GM21515 (cell line): ENCODE results near the gene PTPRN2.

Experiments used
- ATAC-seq: cut with Tn5 transposase; IDR thresholded peaks from one replicate; pipeline ENCODE4 v1.9.1; 2021; ENCODE audit not compliant: unreplicated experiment

PTPRN2 gene

DNA sequence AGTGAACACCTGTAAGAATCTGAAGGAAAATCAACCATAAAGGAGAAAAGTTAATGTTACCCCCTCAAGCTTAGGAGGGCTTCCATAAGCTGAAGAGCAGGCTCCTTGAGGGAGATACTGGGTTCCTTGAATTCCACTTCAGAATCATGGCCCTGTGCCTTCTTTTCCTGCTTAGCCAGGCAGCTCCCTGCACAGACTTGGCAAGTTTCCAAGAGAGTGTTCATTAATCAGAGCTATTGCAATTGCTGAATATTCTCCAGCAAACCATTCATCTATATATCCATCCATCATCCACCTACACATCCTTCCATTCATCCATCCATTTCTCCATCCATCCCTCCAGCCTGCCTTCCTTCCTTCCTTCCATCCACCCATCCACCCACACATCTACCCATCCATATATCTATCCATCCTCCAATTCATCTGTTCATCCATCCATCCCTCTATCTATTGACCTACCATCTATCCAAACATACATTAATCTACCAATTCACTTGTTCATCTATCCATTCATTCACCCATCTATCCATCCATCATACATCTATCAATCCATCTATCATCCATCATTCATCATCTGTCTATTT lies 574.4 kb downstream of the PTPRN2 start:
- no peak for ATAC-seq

DNA sequence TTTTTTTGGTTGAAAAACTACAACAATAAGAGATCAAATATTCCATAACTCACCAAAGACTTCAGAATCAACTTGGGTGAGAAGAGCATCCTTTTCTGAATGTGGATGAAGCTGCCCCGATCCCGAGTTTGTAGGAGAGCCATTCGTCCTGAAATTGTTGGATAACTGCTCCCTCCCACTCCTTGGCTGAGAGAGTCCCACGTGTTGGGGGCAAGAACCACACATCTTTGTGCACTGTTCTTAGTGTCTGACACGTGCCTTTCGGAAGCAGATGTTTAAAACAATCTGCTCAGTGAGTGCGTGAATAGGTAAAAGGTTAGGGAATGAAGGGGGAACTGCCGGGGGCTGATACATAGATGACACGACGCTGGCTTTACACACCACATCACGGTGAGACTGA lies 575.7 kb downstream of the PTPRN2 start:
- no peak for ATAC-seq

GRCh38 chr7:158010961-158011693 lies 576.5 kb downstream of the PTPRN2 start:
- no peak for ATAC-seq

- ATAC-seq, result no peak
These were observed 577.7 kb downstream of the PTPRN2 start for GRCh38 chr7:158009886-158010285.

DNA sequence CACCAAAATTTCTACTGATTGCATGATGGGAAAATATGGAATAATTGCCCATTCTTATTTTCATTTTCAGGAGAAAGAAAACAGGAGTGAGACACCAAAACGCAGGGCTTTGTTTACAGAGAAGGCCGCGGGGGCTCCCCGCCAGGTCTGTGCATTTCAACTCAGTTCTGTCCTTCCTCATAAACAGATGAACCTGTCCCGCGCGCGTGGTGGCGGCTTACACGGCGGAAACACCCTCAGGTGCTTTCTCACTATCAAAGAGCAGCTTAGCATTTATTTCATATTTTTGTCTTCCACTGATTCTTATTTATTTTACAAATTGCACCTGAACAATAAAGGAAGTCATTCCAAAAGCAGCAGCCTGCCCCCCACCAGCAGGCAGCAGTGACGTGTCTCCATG lies 579.4 kb downstream of the PTPRN2 start:
- ATAC-seq, result no peak

DNA sequence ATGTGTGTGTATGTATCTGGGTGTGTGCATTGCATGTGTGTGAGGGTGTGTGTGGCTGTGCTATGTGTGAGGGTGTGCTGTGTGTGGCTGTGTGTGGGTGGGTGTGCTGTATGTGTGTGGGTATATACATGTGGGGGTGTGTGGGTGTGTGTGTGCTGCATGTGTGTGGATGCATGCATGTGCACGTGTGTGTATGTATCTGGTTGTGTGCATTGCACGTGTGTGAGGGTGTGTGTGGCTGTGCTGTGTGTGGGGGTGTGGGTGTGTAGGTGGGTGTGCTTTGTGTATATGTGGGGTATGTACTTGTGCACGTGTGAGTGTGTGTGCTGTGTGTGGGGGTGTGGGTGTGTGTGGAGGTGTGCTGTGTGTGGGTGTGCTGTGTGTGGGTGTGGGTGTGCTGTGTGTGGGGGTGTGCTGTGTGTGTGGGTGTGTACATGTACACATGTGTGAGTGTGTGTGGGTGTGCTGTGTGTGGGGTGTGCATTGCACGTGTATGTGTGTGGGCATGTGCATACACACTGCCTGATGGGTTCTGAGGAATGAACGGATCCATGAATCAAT lies 579.8 kb downstream of the PTPRN2 start:
- no peak for ATAC-seq

GRCh38 chr7:158006841-158007696 lies 580.6 kb downstream of the PTPRN2 start:
- no peak for ATAC-seq

GRCh38 chr7:158005531-158005930 lies 582.1 kb downstream of the PTPRN2 start:
- no peak for ATAC-seq

DNA sequence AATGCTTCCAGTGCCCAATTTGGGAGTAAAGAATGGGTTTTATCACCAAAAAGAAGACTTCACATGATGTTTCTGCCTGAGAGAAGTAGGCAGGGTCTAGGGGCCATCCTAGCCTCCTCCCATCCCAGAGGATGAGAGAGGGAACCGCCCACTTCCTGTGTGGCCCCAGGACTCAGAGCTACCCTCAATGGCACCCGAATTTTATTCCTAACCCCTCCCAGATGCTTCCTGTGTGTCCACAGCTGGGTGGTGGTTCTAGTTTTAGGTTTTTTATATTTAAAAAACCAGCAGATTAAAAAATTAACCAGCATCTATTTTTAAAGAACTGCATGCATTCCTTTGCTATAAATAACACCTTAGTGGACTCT lies 583.5 kb downstream of the PTPRN2 start:
- ATAC-seq, result no peak

DNA sequence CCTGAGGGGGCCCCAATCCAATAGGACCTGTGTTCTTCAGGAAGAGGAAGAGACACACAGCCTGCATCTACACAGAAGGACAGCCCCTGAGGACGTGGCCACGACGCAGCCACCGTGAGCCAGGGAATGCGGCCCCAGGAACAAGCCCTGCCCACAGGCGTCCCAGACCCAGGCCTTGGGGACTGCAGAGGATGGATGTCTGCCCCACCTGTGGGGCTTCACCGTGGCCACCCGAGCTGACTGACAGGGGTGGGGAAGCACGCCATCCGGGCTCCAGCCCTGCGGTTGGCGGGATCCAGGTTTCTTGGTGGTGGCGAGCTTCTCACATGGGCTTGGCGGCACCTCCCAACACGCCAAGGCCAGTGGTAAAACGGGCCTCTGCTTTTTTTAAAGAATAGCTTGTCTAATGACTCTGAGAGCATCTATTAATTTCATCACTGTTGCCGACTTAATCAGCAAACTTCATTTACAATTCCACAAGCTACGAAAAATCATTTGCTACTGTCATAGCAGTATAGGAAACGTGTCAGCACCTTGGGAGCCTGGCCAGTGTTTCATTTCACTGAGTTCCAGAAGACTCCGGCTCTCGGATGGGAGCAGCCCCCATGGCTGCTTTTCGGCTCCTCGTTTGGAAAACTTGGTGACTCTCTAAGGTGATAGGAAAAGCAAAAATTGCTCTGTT lies 584.0 kb downstream of the PTPRN2 start:
- ATAC-seq, result no peak

- no peak for ATAC-seq
These were observed 585.0 kb downstream of the PTPRN2 start for GRCh38 chr7:158002486-158003080.

DNA sequence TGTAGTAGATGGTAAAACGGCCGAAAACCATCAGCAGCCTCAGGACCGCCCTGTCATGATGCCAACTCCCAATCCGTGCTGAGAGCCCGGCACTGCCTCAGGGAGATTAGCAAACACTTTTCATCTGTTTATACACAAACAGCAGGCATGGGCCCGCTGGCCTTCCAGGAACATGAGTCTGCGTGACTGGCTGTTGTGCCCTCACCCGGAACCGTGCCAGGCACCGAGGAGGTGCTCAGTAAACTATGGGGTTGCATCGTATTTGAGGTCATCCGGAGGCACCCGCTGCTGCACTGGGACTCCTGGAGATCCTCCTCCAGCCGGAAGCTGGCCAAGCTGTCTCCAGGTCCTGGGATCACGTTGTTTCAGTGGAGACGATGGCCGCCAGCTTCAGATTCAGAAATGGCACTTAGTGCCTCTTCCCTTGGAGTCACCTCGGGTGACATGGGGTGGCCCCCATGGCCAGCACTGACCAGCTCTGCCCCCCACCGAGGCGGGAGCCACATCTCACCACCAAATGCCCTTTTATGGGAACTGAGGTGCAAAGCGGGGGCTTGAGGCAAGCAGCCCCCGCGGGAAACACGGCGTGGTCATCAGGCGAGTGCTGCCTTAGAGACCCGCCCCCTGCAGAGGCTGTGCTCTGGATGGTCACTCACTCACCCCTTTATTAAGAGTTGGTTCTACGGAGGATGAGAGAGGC lies 585.9 kb downstream of the PTPRN2 start:
- ATAC-seq, result no peak

DNA sequence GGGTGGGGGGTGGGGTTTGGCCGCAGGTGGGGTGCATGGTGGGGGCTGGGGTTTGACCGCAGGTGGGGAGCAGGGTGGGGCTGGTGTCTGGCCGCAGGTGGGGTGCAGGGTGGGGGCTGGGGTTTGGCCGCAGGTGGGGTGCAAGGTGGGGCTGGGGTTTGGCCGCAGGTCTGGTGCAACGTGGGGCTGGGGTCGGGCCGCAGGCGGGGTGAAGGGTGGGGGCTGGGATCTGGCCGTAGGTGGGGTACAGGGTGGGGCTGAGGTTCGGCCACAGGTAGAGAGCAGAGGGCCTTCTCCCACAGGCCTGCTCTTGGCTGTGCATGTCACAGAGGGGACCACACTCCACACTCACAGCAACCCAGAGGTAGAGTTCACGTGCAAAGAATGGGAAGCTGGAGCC lies 586.6 kb downstream of the PTPRN2 start:
- no peak for ATAC-seq

DNA sequence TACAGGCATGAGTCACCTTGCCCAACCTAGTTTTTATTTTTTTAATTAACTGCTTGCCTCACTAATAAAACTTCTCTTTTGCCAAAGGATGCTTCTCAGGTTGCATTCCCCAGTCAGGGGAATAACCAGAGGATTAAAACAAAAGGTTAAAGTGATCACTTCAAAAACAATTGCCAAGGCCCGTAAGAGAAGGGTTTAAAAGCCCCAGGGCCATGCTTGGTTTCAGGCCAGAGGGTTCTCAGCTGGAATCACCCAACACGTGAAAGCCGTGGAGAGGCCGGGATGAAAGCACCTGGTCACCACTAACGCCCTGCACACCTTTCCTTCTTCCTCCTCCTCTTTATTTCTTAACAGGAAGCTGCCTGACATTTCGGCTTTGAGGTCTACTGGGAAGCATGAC lies 587.5 kb downstream of the PTPRN2 start:
- ATAC-seq, result no peak

DNA sequence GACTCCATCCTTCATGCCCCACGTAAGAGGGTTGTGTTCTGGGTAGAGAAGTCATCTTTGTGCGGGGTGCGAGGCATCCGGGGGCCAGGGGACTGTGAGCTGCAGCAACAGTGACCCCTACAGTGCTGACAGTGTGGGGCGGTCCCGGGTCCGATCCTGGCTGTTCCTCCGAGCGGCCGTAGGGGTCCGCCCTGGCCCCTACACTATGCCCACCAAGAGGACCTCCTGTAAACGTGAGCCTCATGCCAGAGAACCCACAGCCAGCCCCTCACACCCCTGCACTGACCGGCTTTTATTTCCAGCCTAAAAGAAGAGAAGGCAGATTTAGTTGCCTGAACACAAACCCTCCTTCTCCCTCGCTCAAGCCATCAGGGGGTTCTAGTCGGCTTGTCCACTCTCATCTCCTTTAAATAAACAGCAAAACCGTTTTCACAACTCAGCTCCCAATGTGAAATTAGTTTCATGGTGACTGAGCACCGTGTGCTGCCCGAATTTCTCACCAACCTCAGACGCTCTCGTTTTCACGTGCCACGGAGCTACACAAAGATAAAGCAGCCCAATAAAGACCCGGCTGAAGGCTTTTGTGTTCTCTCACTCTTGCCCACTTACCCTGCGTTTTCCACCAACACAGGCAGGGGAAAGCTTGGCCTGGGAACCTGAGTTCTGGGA lies 588.6 kb downstream of the PTPRN2 start:
- ATAC-seq, result no peak

DNA sequence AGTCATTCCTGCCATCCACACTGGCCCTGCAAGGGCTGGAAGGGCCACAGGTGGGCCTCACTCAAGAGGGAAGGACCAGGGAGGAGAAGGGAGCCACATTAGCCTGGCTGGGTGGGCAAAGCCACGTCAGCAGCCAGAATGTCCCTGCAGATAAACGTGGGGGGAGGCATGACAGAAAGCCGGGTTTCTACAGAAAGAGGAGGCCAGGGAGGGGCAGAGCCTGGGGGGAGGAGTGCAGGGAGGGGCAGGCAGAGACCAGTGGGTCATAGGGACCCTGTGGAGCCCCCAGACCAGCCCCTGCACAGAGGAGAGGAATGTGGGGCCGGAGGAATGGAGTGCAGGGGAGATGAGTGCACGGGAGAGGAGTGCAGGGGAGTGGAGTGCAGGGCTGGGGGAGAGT lies 590.2 kb downstream of the PTPRN2 start:
- no peak for ATAC-seq

DNA sequence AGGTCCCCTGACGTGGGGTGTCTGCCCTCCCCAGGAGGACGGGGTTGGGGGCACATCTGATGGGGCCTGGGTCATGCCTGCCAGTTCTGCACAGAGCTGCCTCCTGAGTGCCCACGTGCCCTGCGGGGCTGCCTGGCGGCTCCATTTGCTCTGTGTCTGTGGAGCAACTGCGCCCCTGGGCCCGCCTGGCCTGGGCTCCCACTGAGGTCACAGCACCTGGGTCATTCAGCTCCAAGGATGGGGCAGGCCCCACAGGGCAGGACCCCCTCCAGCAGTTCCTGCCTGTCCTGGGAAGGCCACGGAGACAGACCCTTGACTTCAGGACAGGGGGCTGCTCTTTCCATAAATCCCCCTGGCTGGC lies 590.6 kb downstream of the PTPRN2 start:
- ATAC-seq, result no peak

DNA sequence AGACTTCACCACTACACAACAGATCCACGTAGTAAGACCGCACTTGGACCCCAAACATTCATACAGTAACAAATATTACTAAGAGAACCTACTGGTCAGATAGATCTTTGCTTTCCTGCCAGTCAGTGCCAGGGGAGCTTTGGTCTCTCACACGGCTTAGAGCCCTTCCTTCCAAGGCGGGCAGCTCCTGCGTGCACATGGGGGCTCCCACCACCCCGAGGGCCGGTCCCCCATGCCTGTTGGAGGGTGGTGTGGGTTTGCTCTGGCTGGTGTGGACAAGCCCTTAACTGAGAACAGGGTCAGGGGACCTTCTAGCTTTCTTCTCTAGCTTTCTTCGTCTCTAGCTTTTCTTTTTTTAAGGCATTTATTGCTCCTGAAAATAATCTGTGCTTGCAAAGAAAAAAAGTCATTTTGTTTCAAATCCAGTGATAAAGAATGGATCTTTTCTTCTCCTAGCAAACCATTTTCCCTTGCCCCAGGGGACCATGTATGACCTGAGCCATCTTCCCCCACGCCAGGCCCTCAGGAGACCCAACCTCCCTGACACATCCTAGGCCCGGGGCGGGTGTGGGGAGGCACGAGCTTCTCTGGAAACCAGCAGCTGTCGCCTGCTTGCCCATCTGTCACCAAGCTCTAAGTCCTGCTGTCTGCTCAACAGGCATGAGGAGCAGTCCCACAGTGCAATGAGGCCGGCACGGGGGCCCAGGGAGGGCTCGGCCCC lies 591.1 kb downstream of the PTPRN2 start:
- no peak for ATAC-seq

DNA sequence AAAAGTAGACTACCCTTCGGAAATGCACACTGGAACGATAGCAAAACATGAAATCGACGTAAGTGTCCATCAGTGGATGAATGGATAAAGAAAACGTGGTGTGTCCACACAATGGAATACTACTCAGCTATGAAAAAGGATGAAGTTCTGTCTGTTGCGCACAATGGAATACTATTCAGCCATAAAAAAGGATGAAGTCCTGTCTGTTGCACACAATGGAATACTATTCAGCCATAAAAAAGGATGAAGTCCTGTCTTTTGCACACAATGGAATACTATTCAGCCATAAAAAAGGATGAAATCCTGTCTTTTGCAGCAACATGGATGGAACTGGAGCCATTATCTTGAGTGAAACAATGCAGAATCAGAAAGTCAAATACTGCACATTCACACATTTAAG lies 591.8 kb downstream of the PTPRN2 start:
- no peak for ATAC-seq
